ENCODE measurements around the gene KRTAP5-3. TPM values are rescaled to one million over a fixed set of nuclear protein-coding genes. Genes with fewer than 3 reads are reported as not detected.
"Not testable (repeated sequence)": the region's sequence is repeated elsewhere in the genome, so short reads cannot be mapped to it uniquely, and the experiment has no call there.

The KRTAP5-3 gene
- total RNA-seq, 1 donor from 2014 or later: not detected

GRCh38 chr11:1600626-1601025, 7.6 kb downstream of the KRTAP5-3 start:
- Histone ChIP-seq H2AFZ (replicated peaks) (no peak overlapping the region), H3K9ac (no peak overlapping the region), H3K36me3 (no peaks in the 10 kb centered on the region), H3K27ac (no peak overlapping the region), H3K4me3 (no peak overlapping the region), H3K4me1 (no peaks in the 10 kb centered on the region), H3K27me3 (peaks cover 51% of the 10 kb centered on the region), H3K4me2 (no peak overlapping the region), H3K79me2 (ENCODE audit: low read depth) (no peaks in the 10 kb centered on the region), H4K20me1 (ENCODE audit: low read depth) (no peaks in the 10 kb centered on the region), H3K9me3 (ENCODE audit: low read depth) (no peaks in the 10 kb centered on the region), H3F3A (ENCODE audit: low read depth) (peaks cover 8% of the 10 kb centered on the region)
- Mint-ChIP-seq H3K4me1 (peaks cover 18% of the 10 kb centered on the region), H3K27me3 (ENCODE audit: insufficient read depth, low read depth) (peaks cover 16% of the 10 kb centered on the region), H3K27ac (no peak overlapping the region), H3K9me3 (peaks cover 4% of the 10 kb centered on the region), H3K4me3 (no peak overlapping the region), H3K36me3 (no peaks in the 10 kb centered on the region)
- DNase-seq (ENCODE audit: low spot score): no peak
- TF ChIP-seq EZH2phosphoT487 (IDR thresholded peaks at IDR 0.05) (no peak), CTCF (IDR thresholded peaks at IDR 0.05) (no peak), EZH2 (IDR thresholded peaks at IDR 0.05) (no peak)

GRCh38 chr11:1598816-1599215, 9.4 kb downstream of the KRTAP5-3 start:
- Histone ChIP-seq H3K9ac (no peak overlapping the region), H3K27me3 (peaks cover 66% of the 10 kb centered on the region), H3K4me3 (no peak overlapping the region), H3K27ac (no peak overlapping the region), H3K9me3 (ENCODE audit: low read depth) (no peaks in the 10 kb centered on the region), H3K4me1 (no peaks in the 10 kb centered on the region), H3K36me3 (no peaks in the 10 kb centered on the region), H3F3A (ENCODE audit: low read depth) (peaks cover 9% of the 10 kb centered on the region), H3K4me2 (no peak overlapping the region), H3K79me2 (ENCODE audit: low read depth) (no peaks in the 10 kb centered on the region), H4K20me1 (ENCODE audit: low read depth) (no peaks in the 10 kb centered on the region), H2AFZ (replicated peaks) (no peak overlapping the region)
- H3K4me3 Mint-ChIP-seq: no peak overlapping the region
- no peaks in the 10 kb centered on the region for H3K36me3 Mint-ChIP-seq
- H3K27ac Mint-ChIP-seq: no peak overlapping the region
- H3K27me3 Mint-ChIP-seq (ENCODE audit: insufficient read depth, low read depth): peaks cover 19% of the 10 kb centered on the region
- DNase-seq (ENCODE audit: low spot score): no peak
- H3K4me1 Mint-ChIP-seq: peaks cover 20% of the 10 kb centered on the region
- H3K9me3 Mint-ChIP-seq: peaks cover 4% of the 10 kb centered on the region
- TF ChIP-seq CTCF (IDR thresholded peaks at IDR 0.05) (no peak), EZH2 (IDR thresholded peaks at IDR 0.05) (no peak), EZH2phosphoT487 (IDR thresholded peaks at IDR 0.05) (no peak)

- peaks cover 19% of the 10 kb centered on the region for H3K27me3 Mint-ChIP-seq (ENCODE audit: insufficient read depth, low read depth)
- not testable (repeated sequence) for H3K79me2 ChIP-seq (ENCODE audit: low read depth); H3K9ac ChIP-seq; H4K20me1 ChIP-seq (ENCODE audit: low read depth); H3K27ac ChIP-seq; H3K4me3 ChIP-seq; H3K4me2 ChIP-seq; H3K4me1 ChIP-seq; H3K9me3 Mint-ChIP-seq; H3K36me3 Mint-ChIP-seq; H3K9me3 ChIP-seq (ENCODE audit: low read depth); H3K36me3 ChIP-seq; H3F3A ChIP-seq (ENCODE audit: low read depth); H3K27ac Mint-ChIP-seq; H3K4me3 Mint-ChIP-seq; DNase-seq (ENCODE audit: low spot score); H2AFZ ChIP-seq (replicated peaks)
- peaks cover 20% of the 10 kb centered on the region for H3K4me1 Mint-ChIP-seq
- peaks cover 70% of the 10 kb centered on the region for H3K27me3 ChIP-seq
Measured at GRCh38 chr11:1598406-1598805, 9.9 kb downstream of the KRTAP5-3 start.

- no peaks in the 10 kb centered on the region for H3K79me2 ChIP-seq (ENCODE audit: low read depth)
- H3F3A ChIP-seq (ENCODE audit: low read depth): peaks cover 9% of the 10 kb centered on the region
- H3K9ac ChIP-seq: no peak within 1 kb of the TSS
- peaks cover 74% of the 10 kb centered on the region for H3K27me3 ChIP-seq
- no peak for DNase-seq (ENCODE audit: low spot score)
- no peak within 1 kb of the TSS for H3K27ac ChIP-seq
- H3K9me3 ChIP-seq (ENCODE audit: low read depth): no peaks in the 10 kb centered on the region
- H3K4me1 ChIP-seq: no peaks in the 10 kb centered on the region
- no peak within 1 kb of the TSS for H2AFZ ChIP-seq (replicated peaks)
- H3K4me1 Mint-ChIP-seq: peaks cover 20% of the 10 kb centered on the region
- TF ChIP-seq EZH2 (IDR thresholded peaks at IDR 0.05) (no peak), CTCF (IDR thresholded peaks at IDR 0.05) (no peak), EZH2phosphoT487 (IDR thresholded peaks at IDR 0.05) (no peak)
- peaks cover 4% of the 10 kb centered on the region for H3K9me3 Mint-ChIP-seq
- H3K27ac Mint-ChIP-seq: no peak within 1 kb of the TSS
- peaks cover 23% of the 10 kb centered on the region for H3K27me3 Mint-ChIP-seq (ENCODE audit: insufficient read depth, low read depth)
- no peak within 1 kb of the TSS for H3K4me3 ChIP-seq
- no peaks in the 10 kb centered on the region for H3K36me3 ChIP-seq
- H3K4me3 Mint-ChIP-seq: no peak within 1 kb of the TSS
- H3K36me3 Mint-ChIP-seq: no peaks in the 10 kb centered on the region
- no peaks in the 10 kb centered on the region for H4K20me1 ChIP-seq (ENCODE audit: low read depth)
- no peak within 1 kb of the TSS for H3K4me2 ChIP-seq
Measured at GRCh38 chr11:1597994-1598380, 10.3 kb downstream of the KRTAP5-3 start, which contains the start of gene KRTAP5-2. TSS of gene KRTAP5-2 (minus strand) at chr11:1598294. CDS start at chr11:1598250, 44 bp downstream.
